ENCODE results near the gene CFL2. TPM values are rescaled to one million over a fixed set of nuclear protein-coding genes. Genes with fewer than 3 reads are reported as not detected.
A peak's percentile ranks its signal among the peaks of the same experiment; 100 is the strongest.

The CFL2 gene
- total and polyA plus RNA-seq, 2 of the 13 experiments (the other 11 are each of a cell fraction or from before 2014, with no cell fraction given): 114 to 158 TPM

- no peak for TF ChIP-seq ADNP (CRISPR knock-in tag; IDR thresholded peaks at IDR 0.05)
- TF ChIP-seq ZNF563 (CRISPR knock-in tag; IDR thresholded peaks at IDR 0.05): no peak; the same call in 1 of the 2 replicates
- TF ChIP-seq MATR3 (CRISPR knock-in tag; IDR thresholded peaks at IDR 0.05): no peak
- no peak for TF ChIP-seq KAT8 (CRISPR knock-in tag; IDR thresholded peaks at IDR 0.05)
- TF ChIP-seq, protein P1, sequence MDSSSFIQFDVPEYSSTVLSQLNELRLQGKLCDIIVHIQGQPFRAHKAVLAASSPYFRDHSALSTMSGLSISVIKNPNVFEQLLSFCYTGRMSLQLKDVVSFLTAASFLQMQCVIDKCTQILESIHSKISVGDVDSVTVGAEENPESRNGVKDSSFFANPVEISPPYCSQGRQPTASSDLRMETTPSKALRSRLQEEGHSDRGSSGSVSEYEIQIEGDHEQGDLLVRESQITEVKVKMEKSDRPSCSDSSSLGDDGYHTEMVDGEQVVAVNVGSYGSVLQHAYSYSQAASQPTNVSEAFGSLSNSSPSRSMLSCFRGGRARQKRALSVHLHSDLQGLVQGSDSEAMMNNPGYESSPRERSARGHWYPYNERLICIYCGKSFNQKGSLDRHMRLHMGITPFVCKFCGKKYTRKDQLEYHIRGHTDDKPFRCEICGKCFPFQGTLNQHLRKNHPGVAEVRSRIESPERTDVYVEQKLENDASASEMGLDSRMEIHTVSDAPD (CRISPR knock-in tag; IDR thresholded peaks at IDR 0.05): no peak
- TF ChIP-seq, protein P2, sequence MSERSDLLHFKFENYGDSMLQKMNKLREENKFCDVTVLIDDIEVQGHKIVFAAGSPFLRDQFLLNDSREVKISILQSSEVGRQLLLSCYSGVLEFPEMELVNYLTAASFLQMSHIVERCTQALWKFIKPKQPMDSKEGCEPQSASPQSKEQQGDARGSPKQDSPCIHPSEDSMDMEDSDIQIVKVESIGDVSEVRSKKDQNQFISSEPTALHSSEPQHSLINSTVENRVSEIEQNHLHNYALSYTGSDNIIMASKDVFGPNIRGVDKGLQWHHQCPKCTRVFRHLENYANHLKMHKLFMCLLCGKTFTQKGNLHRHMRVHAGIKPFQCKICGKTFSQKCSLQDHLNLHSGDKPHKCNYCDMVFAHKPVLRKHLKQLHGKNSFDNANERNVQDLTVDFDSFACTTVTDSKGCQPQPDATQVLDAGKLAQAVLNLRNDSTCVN (CRISPR knock-in tag; IDR thresholded peaks at IDR 0.05; ENCODE audit: borderline replicate concordance): no peak
- TF ChIP-seq ZNF841 (CRISPR knock-in tag; IDR thresholded peaks at IDR 0.05; ENCODE audit: borderline replicate concordance): no peak
- TF ChIP-seq HNRNPH1 (optimal IDR thresholded peaks at IDR 0.05; ENCODE audit: low read depth, low read length): no peak
- no peak for TF ChIP-seq ZNF343 (CRISPR knock-in tag; IDR thresholded peaks at IDR 0.05)
- TF ChIP-seq, protein P3, sequence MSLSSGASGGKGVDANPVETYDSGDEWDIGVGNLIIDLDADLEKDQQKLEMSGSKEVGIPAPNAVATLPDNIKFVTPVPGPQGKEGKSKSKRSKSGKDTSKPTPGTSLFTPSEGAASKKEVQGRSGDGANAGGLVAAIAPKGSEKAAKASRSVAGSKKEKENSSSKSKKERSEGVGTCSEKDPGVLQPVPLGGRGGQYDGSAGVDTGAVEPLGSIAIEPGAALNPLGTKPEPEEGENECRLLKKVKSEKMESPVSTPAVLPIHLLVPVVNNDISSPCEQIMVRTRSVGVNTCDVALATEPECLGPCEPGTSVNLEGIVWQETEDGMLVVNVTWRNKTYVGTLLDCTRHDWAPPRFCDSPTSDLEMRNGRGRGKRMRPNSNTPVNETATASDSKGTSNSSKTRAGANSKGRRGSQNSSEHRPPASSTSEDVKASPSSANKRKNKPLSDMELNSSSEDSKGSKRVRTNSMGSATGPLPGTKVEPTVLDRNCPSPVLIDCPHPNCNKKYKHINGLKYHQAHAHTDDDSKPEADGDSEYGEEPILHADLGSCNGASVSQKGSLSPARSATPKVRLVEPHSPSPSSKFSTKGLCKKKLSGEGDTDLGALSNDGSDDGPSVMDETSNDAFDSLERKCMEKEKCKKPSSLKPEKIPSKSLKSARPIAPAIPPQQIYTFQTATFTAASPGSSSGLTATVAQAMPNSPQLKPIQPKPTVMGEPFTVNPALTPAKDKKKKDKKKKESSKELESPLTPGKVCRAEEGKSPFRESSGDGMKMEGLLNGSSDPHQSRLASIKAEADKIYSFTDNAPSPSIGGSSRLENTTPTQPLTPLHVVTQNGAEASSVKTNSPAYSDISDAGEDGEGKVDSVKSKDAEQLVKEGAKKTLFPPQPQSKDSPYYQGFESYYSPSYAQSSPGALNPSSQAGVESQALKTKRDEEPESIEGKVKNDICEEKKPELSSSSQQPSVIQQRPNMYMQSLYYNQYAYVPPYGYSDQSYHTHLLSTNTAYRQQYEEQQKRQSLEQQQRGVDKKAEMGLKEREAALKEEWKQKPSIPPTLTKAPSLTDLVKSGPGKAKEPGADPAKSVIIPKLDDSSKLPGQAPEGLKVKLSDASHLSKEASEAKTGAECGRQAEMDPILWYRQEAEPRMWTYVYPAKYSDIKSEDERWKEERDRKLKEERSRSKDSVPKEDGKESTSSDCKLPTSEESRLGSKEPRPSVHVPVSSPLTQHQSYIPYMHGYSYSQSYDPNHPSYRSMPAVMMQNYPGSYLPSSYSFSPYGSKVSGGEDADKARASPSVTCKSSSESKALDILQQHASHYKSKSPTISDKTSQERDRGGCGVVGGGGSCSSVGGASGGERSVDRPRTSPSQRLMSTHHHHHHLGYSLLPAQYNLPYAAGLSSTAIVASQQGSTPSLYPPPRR (CRISPR knock-in tag; IDR thresholded peaks at IDR 0.05; ENCODE audit: borderline replicate concordance): no peak
- TF ChIP-seq ZBTB3 (CRISPR knock-in tag; IDR thresholded peaks at IDR 0.05; ENCODE audit: borderline replicate concordance, low read depth): 0 out of 2 replicates have a peak, but pooled peaks have one; percentile 53
- TF ChIP-seq RFX5 (IDR thresholded peaks at IDR 0.05; ENCODE audit: low read depth, low read length): no peak
- TF ChIP-seq SALL1 (CRISPR knock-in tag; IDR thresholded peaks at IDR 0.05): 0 out of 2 replicates have a peak, but pooled peaks have one; percentile 24
- no peak for TF ChIP-seq NFYB (CRISPR knock-in tag; IDR thresholded peaks at IDR 0.05)
- no peak for TF ChIP-seq HOXA5 (CRISPR knock-in tag; IDR thresholded peaks at IDR 0.05)
- no peak for TF ChIP-seq NFE2L1 (CRISPR knock-in tag; IDR thresholded peaks at IDR 0.05; ENCODE audit: borderline replicate concordance)
- TF ChIP-seq CBX5 (CRISPR knock-in tag; IDR thresholded peaks at IDR 0.05; ENCODE audit: borderline replicate concordance): peak; percentile 66
- TF ChIP-seq NRL (CRISPR knock-in tag; IDR thresholded peaks at IDR 0.05; ENCODE audit: borderline replicate concordance): no peak
- TF ChIP-seq ZBTB44 (CRISPR knock-in tag; IDR thresholded peaks at IDR 0.05): no peak
- peak; percentile 95 for TF ChIP-seq ZNF33B (CRISPR knock-in tag; IDR thresholded peaks at IDR 0.05)
- TF ChIP-seq DR1 (CRISPR knock-in tag; IDR thresholded peaks at IDR 0.05): no peak
Measured at GRCh38 chr14:34722723-34723545, 8.5 kb upstream of the CFL2 start (continued).

Measured in HepG2 (cell line).